ENCODE measurements around the gene OBSCN.
A peak's percentile ranks its signal among the peaks of the same experiment; 100 is the strongest.
"Not testable (repeated sequence)": the region's sequence is repeated elsewhere in the genome, so short reads cannot be mapped to it uniquely, and the experiment has no call there.

OBSCN gene

DNA sequence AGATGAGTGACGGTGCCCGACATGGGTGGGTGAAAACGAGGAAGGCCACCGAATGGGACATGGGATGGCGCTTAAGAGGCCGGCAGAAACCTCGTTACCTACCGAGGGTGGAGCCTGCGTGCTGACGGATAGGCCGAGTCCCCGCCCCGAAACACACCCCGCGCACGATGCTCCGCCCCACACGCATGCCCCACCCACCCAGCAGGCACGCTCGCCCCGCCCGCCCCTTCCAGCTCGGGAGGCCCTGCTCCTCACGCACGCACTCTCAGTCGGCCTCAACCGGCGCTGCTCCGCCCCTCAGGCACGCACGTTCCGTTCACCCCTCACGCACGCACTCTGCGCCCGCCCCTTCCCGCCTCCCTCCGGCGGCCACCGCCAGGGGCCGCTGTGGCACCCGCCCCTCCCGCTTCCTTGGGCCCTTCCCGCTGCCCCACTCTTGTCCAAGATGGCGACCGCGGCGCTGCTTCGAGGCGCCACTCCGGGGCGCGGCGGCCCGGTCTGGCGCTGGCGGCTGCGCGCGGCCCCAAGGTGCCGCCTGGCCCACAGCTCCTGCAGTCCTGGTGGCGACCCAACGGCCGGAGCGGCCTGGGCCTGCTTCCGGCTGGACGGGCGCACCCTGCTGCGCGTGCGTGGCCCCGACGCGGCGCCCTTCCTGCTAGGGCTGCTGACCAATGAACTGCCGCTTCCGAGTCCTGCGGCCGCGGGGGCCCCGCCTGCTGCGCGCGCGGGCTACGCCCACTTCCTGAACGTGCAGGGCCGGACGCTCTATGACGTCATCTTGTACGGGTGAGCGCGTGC is 42.3 kb upstream of the OBSCN start, which contains the start of gene IBA57:
TSS of gene IBA57 (plus strand) at position 433 of the 798 bp plus-strand sequence. CDS start at position 446, 13 bp downstream.
- Mint-ChIP-seq H3K27ac (peak within 1 kb of the TSS; percentile 83), H3K4me1 (peaks cover 41% of the 10 kb centered on the region), H3K9me3 (no peaks in the 10 kb centered on the region), H3K4me3 (peak within 1 kb of the TSS; percentile 89), H3K36me3 (no peaks in the 10 kb centered on the region), H3K27me3 (no peaks in the 10 kb centered on the region)
- peak; percentile 94 for ATAC-seq

DNA sequence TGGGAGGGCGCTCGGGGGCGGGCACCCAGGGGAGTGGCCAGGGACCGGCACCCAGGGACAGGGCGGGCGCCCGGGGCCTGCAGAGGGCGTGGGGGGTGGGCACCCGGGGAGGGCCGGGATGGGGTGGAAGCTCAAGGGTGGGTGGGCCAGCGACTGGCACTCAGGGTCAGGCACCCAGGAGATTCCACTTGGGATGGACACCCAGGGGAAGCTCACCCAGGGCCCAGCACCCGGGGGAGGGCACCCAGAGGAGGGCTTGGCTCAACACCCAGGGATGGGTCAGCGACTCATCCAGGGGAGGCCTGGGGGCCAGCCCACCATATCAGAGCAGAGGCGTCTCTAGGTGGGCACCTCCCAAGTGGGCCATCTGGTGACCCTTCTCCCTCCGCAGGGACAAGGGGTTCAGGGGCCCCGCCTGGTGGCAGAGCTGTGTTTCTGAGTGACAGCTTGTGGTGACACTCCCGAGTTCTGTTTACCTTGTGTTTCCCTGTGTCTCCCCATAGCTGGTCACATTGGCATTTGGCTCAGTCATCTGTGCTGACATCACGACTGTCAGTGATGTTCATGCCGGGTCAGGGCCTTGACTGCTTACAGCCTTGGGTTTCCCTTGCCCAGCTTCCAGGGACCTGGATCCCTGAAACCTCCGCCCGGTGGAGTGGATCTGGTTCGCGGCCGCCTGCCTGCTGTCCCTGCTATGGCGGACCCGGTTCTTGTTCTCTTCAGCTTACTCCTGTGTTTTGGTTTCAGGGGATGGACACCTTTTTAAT is 41.5 kb upstream of the OBSCN start:
- ATAC-seq = peak; percentile 25
- Mint-ChIP-seq H3K4me1 (peaks cover 42% of the 10 kb centered on the region), H3K27ac (peak overlapping the region; percentile 83)

DNA sequence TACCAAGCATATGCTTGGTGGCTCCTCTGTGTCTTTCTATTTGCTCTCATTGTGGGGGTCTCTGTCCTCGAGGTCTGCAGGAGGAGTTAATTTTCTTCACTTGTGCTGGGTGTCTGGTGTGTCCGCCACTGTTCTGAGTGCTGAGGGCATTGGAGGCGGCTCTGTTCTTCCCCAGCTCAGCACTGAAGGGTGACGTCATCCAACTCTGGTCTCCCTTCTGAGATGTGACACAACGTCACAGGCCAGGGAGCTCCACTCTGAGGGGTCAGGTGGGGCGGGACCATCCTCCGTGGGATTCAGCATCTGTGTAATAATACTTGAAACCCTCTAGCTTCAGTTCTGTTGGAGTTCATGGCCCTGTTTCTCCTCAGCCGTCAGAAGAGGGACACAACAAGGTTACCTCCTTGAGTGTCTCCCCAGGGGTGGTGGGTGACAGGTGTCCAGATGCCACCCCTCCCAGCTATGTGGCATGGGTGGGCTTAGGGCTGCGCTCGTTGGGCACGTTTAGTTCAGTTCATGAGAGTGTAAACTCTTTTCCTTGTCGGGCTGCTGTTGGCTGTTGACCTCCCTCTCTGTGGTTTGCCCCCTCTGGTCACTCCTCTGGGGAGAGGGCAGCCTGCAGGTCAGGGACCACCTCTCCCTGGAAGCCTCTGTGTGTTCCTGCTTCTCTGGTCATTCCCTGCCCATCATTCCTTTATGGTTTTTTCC is 39.1 kb upstream of the OBSCN start:
- Mint-ChIP-seq H3K4me3 (no peak overlapping the region), H3K27me3 (no peaks in the 10 kb centered on the region), H3K27ac (no peak overlapping the region), H3K9me3 (no peaks in the 10 kb centered on the region), H3K36me3 (peaks cover 7% of the 10 kb centered on the region), H3K4me1 (peaks cover 59% of the 10 kb centered on the region)
- no peak for ATAC-seq

More for the DNA sequence above, 41.5 kb upstream of the OBSCN start:
- H3K36me3 Mint-ChIP-seq = no peaks in the 10 kb centered on the region
- H3K4me3 Mint-ChIP-seq = peak overlapping the region; percentile 89
- H3K27me3 Mint-ChIP-seq = no peaks in the 10 kb centered on the region
- no peaks in the 10 kb centered on the region for H3K9me3 Mint-ChIP-seq

DNA sequence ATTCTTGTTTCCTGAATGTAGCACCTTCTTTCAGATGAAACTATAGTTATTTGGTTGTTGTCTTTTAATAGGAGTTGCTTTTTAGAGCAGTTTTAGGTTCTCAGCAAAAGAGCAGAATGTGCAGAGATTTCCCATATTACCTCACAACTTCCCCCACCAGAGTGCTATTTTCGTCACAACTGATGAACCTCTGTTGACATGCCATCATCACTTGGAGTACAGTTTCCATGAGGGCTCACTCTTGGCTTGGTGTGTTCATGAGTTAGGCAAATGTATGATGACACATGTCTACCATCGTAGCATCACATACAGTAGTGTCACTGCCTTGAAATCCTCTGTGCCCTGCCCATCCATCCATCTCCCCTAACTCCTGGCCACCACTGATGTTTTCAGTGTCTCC is 38.5 kb upstream of the OBSCN start:
- ATAC-seq = no peak
- no peaks in the 10 kb centered on the region for H3K27me3 Mint-ChIP-seq
- H3K4me1 Mint-ChIP-seq = peaks cover 55% of the 10 kb centered on the region
- H3K4me3 Mint-ChIP-seq = no peak overlapping the region
- H3K27ac Mint-ChIP-seq = no peak overlapping the region
- no peaks in the 10 kb centered on the region for H3K9me3 Mint-ChIP-seq
- H3K36me3 Mint-ChIP-seq = peaks cover 7% of the 10 kb centered on the region

DNA sequence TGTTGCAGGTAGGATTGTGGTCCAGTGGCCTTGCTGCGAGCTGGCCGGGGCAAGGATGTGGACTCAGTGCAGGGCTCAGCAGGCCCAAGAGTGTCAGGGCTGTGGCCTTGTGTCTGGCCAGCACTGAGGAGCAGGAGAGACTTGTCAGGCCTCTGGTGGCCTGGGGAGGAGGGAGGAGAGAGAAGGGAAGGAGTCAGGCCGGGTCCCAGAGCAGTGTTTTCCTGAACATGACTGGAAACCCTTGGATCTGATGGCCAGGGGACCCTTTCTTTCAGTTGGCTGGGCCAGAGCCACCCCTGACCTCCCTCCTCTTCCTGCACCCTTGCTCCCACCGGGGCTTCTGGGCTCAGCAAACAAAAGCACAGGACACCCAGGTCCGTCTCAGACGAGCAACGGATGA is 37.2 kb upstream of the OBSCN start:
- H3K27me3 Mint-ChIP-seq = no peaks in the 10 kb centered on the region
- H3K9me3 Mint-ChIP-seq = no peaks in the 10 kb centered on the region
- no peak overlapping the region for H3K27ac Mint-ChIP-seq
- H3K36me3 Mint-ChIP-seq = peaks cover 7% of the 10 kb centered on the region
- peaks cover 47% of the 10 kb centered on the region for H3K4me1 Mint-ChIP-seq
- no peak for ATAC-seq
- H3K4me3 Mint-ChIP-seq = no peak overlapping the region

DNA sequence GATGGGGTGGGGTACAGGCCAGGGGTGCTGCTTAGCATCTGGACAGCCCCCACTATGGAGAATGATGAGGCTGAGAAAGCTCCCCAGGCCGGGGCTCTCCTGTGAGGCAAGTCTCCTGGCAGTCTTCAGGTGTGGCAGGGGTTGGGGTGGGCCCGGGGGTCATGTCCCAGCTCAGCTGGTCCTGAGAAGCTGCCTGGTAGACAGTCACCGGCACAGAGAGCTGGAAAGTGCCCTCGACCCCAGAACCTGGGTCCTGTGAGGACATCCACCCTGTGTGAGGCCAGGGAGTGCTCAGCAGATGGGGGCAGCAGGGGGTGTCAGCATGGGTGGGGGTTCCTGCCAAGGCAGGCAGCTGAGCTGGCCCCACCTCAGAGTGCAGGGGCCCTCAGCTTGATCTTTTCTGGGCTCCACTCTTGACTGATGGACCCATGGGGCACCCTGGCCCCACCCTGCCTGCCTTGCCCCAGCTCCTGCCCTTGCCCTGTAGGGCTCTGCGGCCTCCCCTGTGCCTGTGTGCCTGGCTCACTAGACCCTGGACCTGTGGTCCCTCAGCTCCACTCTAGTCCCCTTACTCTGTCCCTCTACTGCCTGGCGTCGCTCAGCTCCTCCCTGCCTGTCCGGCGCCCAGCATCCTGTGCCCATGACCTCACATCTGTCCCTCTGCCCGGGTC is 36.5 kb upstream of the OBSCN start:
- Mint-ChIP-seq H3K27me3 (no peaks in the 10 kb centered on the region), H3K36me3 (peaks cover 7% of the 10 kb centered on the region), H3K4me3 (no peak overlapping the region), H3K9me3 (no peaks in the 10 kb centered on the region), H3K4me1 (peaks cover 47% of the 10 kb centered on the region), H3K27ac (peak overlapping the region; percentile 48)
- no peak for ATAC-seq

DNA sequence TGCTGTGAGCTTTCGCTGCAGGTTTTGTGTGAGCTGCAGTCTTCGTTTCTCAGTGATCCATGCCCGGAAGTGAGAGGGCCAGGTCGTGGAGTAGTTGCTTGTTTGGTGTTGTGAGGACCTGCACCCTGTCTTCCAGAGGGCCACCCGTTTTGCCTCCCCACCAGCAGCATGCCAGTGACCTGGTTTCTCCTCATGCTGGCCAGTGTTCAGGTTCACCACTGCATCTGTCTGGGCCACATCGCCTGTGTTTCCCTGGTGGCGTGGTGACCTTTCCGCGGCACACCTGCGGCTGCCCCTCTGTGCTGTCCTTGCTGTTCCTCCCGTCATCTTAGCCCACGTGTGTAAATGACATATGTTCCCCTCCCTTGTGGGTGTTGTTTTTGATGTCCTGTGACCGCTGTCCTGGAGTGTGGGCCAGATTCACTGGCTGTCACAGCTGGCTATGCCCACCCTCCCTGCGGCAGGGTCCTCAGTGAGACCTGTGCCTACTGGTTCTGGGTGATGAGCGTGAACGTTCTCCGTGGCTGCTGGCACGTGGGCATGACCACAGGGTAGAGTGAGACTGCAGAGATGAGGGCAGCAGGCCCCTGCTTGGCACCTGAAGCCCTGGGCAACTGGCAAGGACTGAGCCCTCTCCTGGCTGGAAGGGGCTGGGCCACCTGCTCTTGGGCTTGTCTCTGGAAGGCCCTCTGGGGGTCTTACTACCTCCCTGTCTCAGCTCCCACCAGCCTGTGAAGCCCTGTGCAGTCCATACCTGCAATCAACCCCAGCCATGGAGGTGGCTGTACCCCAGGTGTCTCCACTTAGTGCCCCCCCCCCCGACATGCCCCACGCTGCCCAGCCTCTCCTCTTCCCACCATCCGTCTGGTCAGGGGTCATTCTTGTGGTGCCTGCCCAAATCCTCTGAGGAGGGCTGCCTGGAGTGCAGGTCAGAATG is 35.0 kb upstream of the OBSCN start:
- H3K27me3 Mint-ChIP-seq = no peaks in the 10 kb centered on the region
- no peak overlapping the region for H3K27ac Mint-ChIP-seq
- ATAC-seq = no peak
- peaks cover 37% of the 10 kb centered on the region for H3K4me1 Mint-ChIP-seq
- peaks cover 7% of the 10 kb centered on the region for H3K36me3 Mint-ChIP-seq
- no peaks in the 10 kb centered on the region for H3K9me3 Mint-ChIP-seq
- no peak overlapping the region for H3K4me3 Mint-ChIP-seq

DNA sequence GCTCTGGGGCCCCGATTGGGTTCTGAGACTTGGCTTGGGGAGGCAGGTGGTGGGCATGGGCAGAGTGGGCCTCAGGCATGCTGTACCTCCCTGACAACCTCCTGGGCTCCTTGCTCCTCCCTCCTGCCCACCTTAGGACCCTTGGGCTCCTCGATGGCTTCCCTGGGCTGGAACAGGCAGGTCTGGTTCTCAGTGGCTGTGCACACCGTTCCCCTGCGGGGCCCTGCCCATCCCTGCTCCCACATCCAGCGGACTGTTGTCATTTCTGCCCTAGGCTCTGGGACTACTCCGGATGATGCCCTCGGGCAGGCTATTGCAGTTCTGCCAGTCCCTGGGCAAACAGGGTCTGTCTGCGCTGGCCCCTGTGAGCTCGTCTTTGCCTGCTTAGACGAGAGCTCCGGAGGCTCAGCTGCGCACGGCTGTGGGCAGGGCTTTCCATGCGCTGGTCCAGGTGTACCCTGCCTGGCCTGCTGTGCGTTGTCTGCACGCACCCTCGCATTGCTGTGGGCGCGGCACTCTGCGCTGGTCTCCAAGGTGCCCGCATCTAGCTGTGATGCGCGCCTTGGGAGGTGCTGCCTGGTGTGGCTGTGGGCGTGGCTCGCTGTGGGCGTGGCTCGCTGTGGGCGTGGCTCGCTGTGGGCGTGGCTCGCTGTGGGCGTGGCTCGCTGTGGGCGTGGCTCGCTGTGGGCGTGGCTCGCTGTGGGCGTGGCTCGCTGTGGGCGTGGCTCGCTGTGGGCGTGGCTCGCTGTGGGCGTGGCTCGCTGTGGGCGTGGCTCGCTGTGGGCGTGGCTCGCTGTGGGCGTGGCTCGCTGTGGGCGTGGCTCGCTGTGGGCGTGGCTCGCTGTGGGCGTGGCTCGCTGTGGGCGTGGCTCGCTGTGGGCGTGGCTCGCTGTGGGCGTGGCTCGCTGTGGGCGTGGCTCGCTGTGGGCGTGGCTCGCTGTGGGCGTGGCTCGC is 34.0 kb upstream of the OBSCN start:
- H3K27ac Mint-ChIP-seq, ATAC-seq, H3K4me3 Mint-ChIP-seq, H3K27me3 Mint-ChIP-seq, H3K9me3 Mint-ChIP-seq: not testable (repeated sequence)
- Mint-ChIP-seq H3K36me3 (peaks cover 14% of the 10 kb centered on the region), H3K4me1 (peaks cover 30% of the 10 kb centered on the region)

DNA sequence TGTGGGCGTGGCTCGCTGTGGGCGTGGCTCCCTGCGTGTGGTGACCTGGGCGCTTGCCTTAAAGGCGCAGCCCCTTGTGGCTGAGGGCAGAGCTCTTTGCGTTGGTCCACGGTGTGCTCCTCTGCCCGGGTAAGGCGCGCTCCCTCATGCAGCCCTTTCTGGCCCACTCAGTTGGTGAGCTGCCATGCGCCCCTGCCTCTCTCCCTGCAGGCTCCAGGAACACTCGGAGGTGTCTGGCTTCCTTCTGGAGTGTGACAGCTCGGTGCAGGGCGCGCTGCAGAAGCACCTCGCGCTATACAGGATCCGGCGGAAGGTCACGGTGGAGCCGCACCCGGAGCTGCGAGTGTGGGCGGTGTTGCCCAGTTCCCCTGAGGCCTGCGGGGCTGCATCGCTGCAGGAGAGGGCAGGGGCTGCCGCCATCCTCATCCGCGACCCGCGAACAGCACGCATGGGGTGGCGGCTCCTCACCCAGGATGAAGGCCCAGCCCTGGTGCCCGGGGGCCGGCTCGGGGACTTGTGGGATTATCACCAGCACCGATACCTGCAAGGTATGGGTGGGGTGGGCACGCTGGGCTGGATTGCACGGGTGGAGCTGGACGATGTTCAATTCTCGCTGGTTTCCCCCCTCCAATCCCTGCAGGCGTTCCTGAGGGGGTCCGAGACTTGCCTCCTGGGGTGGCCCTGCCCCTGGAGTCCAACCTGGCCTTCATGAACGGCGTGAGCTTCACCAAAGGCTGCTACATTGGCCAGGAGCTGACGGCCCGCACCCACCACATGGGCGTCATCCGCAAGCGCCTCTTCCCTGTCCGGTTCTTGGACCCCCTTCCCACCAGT is 33.1 kb upstream of the OBSCN start:
- no peak overlapping the region for H3K4me3 Mint-ChIP-seq
- peaks cover 21% of the 10 kb centered on the region for H3K4me1 Mint-ChIP-seq
- H3K27me3 Mint-ChIP-seq = no peaks in the 10 kb centered on the region
- ATAC-seq = no peak
- H3K27ac Mint-ChIP-seq = no peak overlapping the region
- H3K36me3 Mint-ChIP-seq = peaks cover 14% of the 10 kb centered on the region
- H3K9me3 Mint-ChIP-seq = no peaks in the 10 kb centered on the region

DNA sequence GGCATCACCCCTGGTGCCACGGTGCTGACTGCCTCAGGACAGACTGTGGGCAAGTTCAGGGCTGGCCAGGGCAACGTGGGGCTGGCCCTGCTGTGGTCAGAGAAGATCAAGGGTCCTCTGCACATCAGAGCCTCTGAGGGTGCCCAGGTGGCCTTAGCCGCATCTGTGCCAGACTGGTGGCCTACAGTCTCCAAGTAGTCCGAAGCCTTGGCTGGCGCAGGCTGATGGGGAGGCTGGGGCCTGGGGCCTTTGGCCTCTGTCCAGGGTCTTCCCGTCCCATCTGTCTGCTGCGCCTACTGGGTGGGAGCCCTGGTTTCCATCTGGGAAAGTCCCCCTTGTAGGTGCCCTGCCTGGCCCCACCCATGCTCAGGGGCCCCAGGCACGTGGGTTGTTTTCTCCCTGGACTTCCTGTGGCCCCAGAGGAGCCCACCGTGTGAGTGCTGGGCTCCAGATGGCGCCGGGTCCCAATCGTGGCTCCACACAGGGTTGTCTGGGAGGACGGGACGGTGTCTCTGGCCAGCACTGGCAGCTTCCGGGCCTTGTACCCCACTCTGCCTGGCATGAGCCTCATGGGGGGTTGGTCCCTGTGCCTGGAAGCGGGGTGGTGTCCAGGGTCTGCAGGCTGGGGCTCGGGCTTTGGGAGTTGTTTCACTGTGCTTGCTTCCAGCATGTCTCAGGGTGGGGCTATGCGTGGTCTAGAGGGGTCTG is 32.4 kb upstream of the OBSCN start:
- Mint-ChIP-seq H3K4me1 (peaks cover 18% of the 10 kb centered on the region), H3K27ac (no peak overlapping the region), H3K9me3 (no peaks in the 10 kb centered on the region), H3K4me3 (no peak overlapping the region), H3K27me3 (no peaks in the 10 kb centered on the region), H3K36me3 (peaks cover 14% of the 10 kb centered on the region)
- ATAC-seq = no peak

DNA sequence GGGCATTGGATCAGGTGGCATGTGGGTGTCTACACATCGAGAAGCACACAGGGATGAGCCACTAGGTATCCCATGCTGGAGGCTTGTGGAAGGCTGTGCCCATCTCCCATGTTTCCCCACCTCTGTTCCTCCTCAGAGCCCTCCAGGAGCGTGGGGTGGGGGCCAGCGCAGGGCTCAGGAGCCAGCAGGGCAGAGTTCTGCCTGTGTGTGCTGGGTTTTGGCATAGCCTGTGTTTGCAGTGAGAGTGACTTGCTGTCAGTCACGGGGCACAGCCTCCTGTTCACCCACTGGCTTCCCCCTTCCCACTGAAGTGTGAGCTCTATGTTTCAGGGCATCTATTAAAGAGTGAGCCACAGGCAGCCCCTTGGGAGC is 31.8 kb upstream of the OBSCN start:
- no peak overlapping the region for H3K27ac Mint-ChIP-seq
- no peak for ATAC-seq
- no peaks in the 10 kb centered on the region for H3K27me3 Mint-ChIP-seq
- H3K4me3 Mint-ChIP-seq = no peak overlapping the region
- no peaks in the 10 kb centered on the region for H3K9me3 Mint-ChIP-seq
- peaks cover 14% of the 10 kb centered on the region for H3K36me3 Mint-ChIP-seq
- peaks cover 18% of the 10 kb centered on the region for H3K4me1 Mint-ChIP-seq

DNA sequence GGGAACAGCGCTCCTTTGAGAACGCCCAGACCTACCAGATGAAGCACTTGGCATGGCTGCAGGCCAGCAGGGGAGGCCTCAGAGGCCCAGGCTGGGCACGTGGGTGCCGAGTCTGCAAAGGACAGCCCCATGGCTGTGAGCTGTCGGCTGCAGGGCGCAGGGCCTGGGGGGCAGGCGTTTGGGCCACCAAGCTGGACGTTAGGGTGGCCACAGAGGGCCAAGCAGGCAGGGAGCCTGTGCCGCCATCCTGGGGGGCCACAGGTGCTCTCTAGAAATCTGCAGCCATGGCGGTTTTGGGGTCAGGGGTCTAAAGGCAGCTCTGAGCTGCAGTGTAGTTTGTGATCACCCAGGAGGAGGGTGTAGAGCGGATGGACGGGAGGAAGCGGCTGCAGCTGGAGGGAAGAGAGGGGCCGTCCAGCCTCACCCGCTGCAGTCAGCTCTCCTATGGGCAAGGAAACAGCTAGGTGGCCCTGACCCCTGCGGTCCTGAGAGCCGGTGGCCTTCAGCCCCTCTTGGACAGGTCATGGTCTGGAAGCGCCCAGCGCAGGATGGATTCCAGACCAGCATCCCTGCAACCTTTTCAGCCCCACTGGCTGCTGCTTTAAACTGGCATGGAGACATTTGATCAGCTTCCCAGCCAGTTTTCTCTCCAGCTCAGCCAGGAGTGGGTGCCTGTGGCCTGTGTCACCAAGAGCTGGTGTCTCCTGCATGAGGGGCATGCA is 31.2 kb upstream of the OBSCN start:
- Mint-ChIP-seq H3K9me3 (no peaks in the 10 kb centered on the region), H3K36me3 (peaks cover 12% of the 10 kb centered on the region), H3K27ac (no peak overlapping the region), H3K4me3 (no peak overlapping the region), H3K4me1 (peaks cover 15% of the 10 kb centered on the region), H3K27me3 (no peaks in the 10 kb centered on the region)
- ATAC-seq = no peak

Data from stimulated activated memory B cell treated with anti-CD40 and anti-IgM and Interleukin-4, amounts not matched to agents 10 μg/mL and 1 μg/mL and 100 μg/mL, for 72 hours (primary cell).